HG03432 (cell line): ENCODE results near the gene YY1AP1.
"Not testable (repeated sequence)": the region's sequence is repeated elsewhere in the genome, so short reads cannot be mapped to it uniquely, and the experiment has no call there.

Experiments
- ATAC-seq: cut with Tn5 transposase; IDR thresholded peaks from one replicate; pipeline ENCODE4 v1.9.1; 2021; ENCODE audit warnings: mild to moderate bottlenecking, moderate library complexity; ENCODE audit not compliant: unreplicated experiment

The YY1AP1 gene

GRCh38 chr1:155648207-155649147 is 40.1 kb downstream of the YY1AP1 start:
- ATAC-seq, result no peak

GRCh38 chr1:155646307-155646706 is 42.3 kb downstream of the YY1AP1 start:
- no peak for ATAC-seq

- no peak for ATAC-seq
Measured at GRCh38 chr1:155645648-155646047, 42.9 kb downstream of the YY1AP1 start.

- ATAC-seq, result no peak
Measured at GRCh38 chr1:155645034-155645598, 43.5 kb downstream of the YY1AP1 start.

- no peak for ATAC-seq
Measured at GRCh38 chr1:155643230-155643629, 45.3 kb downstream of the YY1AP1 start.

GRCh38 chr1:155642559-155643180 is 45.9 kb downstream of the YY1AP1 start:
- not testable (repeated sequence) for ATAC-seq

GRCh38 chr1:155640367-155640766 is 48.2 kb downstream of the YY1AP1 start:
- no peak for ATAC-seq

- no peak for ATAC-seq
Measured at GRCh38 chr1:155636397-155637153, 52.0 kb downstream of the YY1AP1 start.

GRCh38 chr1:155626428-155626827 is 62.1 kb downstream of the YY1AP1 start:
- not testable (repeated sequence) for ATAC-seq

GRCh38 chr1:155623357-155623756 is 65.2 kb downstream of the YY1AP1 start:
- no peak for ATAC-seq

GRCh38 chr1:155622191-155622590 is 66.4 kb downstream of the YY1AP1 start:
- ATAC-seq, result no peak

- not testable (repeated sequence) for ATAC-seq
Measured at GRCh38 chr1:155613226-155613625, 75.3 kb downstream of the YY1AP1 start.

- not testable (repeated sequence) for ATAC-seq
Measured at GRCh38 chr1:155610257-155610647, 78.3 kb downstream of the YY1AP1 start.

- ATAC-seq, result peak; percentile 95
Measured at GRCh38 chr1:155609515-155610256, 78.9 kb downstream of the YY1AP1 start, which contains the start of gene MSTO1. Gene MSTO1, plus strand, starts transcription at chr1:155610218. Its CDS starts 31 bp downstream, at chr1:155610249.
